Measurements from ENCODE around the gene CLDN24.

DNA sequence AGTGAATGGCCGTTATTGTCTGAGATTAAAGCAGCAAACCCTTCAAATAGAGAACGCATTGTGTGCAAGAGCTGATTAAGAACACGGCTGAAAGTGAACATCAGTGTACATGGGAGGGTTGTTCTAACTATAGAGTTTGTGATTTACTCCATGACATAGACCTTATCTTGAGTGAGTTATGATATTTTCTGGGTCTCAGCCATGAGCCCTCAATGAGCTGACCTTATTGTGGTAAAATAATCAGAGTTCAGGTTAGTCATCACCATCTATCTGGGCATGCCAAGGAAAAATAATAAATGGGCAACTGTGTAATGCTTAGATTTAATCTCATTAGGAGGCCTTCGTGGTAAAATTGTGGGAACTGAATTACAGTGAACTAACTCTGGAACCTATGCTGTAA lies 33.2 kb upstream of the CLDN24 start:
- no peak for TF ChIP-seq GABPA (IDR thresholded peaks at IDR 0.05; ENCODE audit: low read depth)
- no peak for TF ChIP-seq CTCF (IDR thresholded peaks at IDR 0.05; ENCODE audit: insufficient read depth, low read length)
